ENCODE data around the gene CELF1.

DNA sequence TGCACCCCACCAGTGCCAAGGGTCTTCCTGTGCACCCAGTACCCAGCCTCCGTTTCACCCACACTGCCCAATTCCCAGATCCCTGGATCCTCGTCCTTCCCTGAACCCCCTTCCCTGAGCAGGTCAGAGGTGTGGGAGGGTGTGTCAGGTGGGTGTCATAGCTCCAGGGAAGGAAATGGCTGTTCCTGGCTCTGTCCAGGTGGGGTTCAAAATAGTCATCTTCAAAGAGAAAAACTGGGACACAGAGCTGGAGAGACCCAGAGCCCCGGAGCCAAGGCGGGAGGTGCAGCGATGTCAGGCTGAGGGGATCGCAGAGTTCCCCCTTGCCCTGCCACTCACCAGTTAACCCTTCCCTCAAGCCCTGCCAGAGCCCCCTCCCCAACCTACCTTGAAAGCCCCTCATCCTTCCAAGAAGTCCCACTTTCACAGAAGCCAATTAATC is 40.6 kb upstream of the CELF1 start:
- TF ChIP-seq POLR2A (IDR thresholded peaks at IDR 0.05), result no peak
- TF ChIP-seq, protein P1, sequence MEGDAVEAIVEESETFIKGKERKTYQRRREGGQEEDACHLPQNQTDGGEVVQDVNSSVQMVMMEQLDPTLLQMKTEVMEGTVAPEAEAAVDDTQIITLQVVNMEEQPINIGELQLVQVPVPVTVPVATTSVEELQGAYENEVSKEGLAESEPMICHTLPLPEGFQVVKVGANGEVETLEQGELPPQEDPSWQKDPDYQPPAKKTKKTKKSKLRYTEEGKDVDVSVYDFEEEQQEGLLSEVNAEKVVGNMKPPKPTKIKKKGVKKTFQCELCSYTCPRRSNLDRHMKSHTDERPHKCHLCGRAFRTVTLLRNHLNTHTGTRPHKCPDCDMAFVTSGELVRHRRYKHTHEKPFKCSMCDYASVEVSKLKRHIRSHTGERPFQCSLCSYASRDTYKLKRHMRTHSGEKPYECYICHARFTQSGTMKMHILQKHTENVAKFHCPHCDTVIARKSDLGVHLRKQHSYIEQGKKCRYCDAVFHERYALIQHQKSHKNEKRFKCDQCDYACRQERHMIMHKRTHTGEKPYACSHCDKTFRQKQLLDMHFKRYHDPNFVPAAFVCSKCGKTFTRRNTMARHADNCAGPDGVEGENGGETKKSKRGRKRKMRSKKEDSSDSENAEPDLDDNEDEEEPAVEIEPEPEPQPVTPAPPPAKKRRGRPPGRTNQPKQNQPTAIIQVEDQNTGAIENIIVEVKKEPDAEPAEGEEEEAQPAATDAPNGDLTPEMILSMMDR (IDR thresholded peaks at IDR 0.05), result no peak

Measured in adrenal gland (tissue), 5 donors.